Astrocyte of the spinal cord (primary cell): ENCODE results near the gene MED15.
A peak's percentile ranks its signal among the peaks of the same experiment; 100 is the strongest.

Experiments
- DNase-seq: peaks from one replicate; pipeline ENCODE4 v3.0.0; 2011; ENCODE audit warnings: low read depth, low spot score
- H3K4me3 ChIP-seq: 2 replicates; pipeline ENCODE4 v1.5.1; 2011; ENCODE audit warnings: low read depth, mild to moderate bottlenecking, low read length, moderate library complexity
- in situ Hi-C: cut with HindIII; loops from 2 replicates; pipeline ENCODE4 v1.10.0; 2017; ENCODE audit warnings: low sequenced_read_pairs
- TF ChIP-seq, protein P1 (sequence below): IDR thresholded peaks from 2 replicates; pipeline ENCODE4 v1.5.1; 2012; ENCODE audit warnings: low read depth, mild to moderate bottlenecking, low read length, inconsistent platforms

MED15 gene

DNA sequence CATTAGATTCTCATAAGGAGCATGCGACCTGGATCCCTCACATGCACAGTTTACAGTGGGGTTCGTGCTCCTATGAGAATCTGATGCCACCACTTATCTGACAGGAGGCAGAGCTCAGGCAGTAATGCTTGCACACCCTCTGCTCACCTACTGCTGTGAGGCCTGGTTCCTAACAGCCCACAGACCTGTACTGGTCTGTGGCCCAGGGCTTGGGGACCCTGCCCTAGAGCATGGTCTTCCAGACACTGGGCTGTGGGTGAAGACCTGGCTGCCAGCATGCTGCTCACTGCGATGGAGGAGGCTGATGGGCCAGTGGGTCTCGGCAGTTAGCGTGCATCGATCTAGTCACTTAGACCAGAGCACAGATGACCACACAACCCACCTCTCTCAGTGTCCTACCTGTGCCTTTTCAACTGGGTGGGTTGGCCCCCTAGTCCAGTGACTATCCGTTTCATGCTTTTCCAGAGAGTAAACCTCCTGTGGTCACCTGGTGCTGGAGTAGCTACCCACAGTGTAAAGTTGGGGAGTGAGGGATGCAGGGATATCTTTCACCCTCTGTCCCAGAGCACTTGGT lies 21.1 kb downstream of the MED15 start:
- DNase-seq, result no peak
- TF ChIP-seq, protein P1, sequence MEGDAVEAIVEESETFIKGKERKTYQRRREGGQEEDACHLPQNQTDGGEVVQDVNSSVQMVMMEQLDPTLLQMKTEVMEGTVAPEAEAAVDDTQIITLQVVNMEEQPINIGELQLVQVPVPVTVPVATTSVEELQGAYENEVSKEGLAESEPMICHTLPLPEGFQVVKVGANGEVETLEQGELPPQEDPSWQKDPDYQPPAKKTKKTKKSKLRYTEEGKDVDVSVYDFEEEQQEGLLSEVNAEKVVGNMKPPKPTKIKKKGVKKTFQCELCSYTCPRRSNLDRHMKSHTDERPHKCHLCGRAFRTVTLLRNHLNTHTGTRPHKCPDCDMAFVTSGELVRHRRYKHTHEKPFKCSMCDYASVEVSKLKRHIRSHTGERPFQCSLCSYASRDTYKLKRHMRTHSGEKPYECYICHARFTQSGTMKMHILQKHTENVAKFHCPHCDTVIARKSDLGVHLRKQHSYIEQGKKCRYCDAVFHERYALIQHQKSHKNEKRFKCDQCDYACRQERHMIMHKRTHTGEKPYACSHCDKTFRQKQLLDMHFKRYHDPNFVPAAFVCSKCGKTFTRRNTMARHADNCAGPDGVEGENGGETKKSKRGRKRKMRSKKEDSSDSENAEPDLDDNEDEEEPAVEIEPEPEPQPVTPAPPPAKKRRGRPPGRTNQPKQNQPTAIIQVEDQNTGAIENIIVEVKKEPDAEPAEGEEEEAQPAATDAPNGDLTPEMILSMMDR, result no peak
- in situ Hi-C loops, result no loop called here
- no peak overlapping the region for H3K4me3 ChIP-seq

DNA sequence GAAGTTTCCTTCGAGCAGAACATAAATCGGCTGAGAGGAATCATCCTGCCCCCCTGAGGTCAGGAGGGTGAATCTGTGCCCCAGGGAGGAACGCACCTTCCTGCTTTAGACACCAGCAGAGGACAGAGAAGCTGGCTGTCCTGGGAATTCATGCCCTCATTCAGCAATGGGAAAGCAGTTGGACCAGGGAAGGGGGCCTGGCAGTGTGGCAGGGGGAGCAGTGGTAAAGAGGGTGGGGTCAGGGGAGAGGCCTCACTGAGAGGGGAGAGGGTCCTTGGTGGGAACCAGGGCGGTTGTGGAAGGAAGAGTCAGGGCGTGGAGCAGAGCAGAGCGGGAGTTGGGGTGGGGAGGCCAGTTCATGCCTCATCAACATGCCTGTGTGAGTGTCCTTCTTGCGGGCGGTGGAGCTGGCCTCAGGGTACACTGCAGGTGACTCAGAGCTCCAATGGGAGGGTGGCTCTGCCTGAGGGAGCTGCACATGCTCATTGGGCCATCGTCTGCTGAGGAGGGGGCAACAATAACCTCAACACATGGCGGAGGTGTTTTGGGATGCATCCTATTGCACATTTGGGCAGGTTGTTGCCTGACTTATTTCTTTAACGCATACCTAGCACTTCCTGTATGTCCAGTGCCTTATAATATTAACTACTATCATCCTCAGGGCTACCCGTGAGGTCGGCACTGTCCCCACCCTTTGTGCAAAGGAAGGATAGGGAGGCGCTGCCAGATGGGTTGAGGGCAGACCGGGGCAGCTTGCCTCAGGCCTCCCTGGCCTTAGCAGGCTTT lies 23.2 kb downstream of the MED15 start:
- no peak overlapping the region for H3K4me3 ChIP-seq

DNA sequence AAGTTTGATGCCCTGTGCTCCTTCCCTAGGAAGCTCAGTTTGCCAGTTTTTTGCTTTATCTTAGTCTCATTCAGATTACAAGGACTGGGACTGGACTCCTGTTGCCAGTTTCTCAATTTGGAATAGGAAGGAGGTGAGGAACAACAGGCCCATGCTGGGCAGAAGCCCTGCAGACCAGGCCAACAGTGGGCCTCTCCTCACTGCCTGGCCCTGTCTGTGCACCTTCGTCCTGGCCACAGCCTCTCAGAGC lies 23.7 kb downstream of the MED15 start:
- H3K4me3 ChIP-seq, result no peak overlapping the region
- TF ChIP-seq, protein P1, result no peak
- no peak for DNase-seq
- in situ Hi-C loops, result no loop called here

More for the DNA sequence above, 23.2 kb downstream of the MED15 start:
- TF ChIP-seq, protein P1, result no peak
- peak; percentile 72 for DNase-seq
- in situ Hi-C loops, result no loop called here

- DNase-seq, result peak; percentile 87
- in situ Hi-C loops, result no loop called here
- TF ChIP-seq, protein P1, result no peak
- no peak overlapping the region for H3K4me3 ChIP-seq
These were observed 24.2 kb downstream of the MED15 start for GRCh38 chr22:20531404-20532201.

DNA sequence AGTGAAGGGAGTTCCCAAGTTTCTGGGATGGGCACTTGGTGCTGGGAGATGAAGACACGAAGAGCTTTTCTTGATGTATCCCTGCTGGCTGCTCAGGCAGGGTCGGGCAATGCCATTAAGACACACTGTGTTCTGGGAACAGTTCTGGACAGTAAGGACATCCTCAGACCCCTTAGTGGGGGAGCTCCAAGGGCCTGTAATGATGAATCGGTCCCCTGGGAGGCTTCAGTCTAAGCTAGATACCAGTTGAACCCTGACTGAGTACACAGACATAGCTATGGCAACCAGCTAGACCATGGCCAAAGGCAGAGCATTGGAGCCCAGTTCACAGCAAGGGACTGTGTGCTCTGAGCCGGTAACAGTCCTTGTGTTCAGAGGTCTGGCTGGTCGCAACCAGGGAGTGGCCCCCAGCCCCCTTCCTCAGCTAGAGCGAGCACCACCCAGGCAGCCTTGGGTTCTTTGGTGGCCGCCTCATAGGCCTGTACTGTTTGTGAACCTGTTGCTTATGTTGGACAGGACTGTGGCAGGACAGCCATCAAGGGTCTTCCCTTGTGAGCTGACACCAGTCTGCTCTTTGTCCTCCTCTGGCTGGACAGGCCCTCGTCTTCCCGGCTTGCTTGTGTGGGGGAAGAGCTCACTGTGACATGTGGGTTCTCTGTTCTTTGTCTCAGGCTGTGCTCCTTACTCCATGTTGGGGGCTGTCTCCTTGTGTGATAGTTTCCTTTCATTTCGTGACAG lies 25.0 kb downstream of the MED15 start:
- in situ Hi-C loops, result no loop called here
- TF ChIP-seq, protein P1, result no peak
- no peak overlapping the region for H3K4me3 ChIP-seq
- DNase-seq, result no peak
